A549 (cell line): ENCODE measurements around the gene CDT1. TPM values are rescaled to one million over a fixed set of nuclear protein-coding genes. Genes with fewer than 3 reads are reported as not detected.

Source experiments
- ATAC-seq, 2 experiments: fragments of 200-7000 bp in 1 of 2; fragments of >200 bp in 1 of 2; cut with Nextera tagmentation in 1 of 2; cut with Tn5 transposase in 1 of 2; 3 replicates each; pipeline versions ENCODE4 v1.8.0 to v1.9.1; 2018 to 2020; ENCODE audit warnings: mild to moderate bottlenecking in 1 of 2, moderate library complexity in 1 of 2
- CTCF ChIA-PET: fragments of 300-600 bp; sonication (Branson Sonifier 250); formaldehyde crosslinking; extraction: SDS; loops from one replicate; lab custom pipeline; 2021; ENCODE audit warnings: antibody characterized with exemption, inconsistent platforms; lab: Yijun Ruan, JAX
- POLR2A ChIA-PET: fragments of 350-600 bp; formaldehyde crosslinking; extraction: SDS; loops from one replicate; lab custom pipeline; 2021; ENCODE audit warnings: antibody characterized with exemption, inconsistent platforms; lab: Yijun Ruan, JAX
- DNase-seq, 2 experiments: peaks; one replicate each; pipeline versions ENCODE4 v3.0.0 to v3.0.0-alpha.2; 2011 to 2016; ENCODE audit warnings: low read depth in 1 of 2, low spot score in 1 of 2
- FAIRE-seq: peaks from 2 replicates; lab custom pipeline; 2011; peaks lifted over from hg19 to GRCh38; lab: Jason Lieb, UNC
- H3K27ac ChIP-seq, 2 experiments: fragments of >200 bp; sonication (Bioruptor Twin); formaldehyde crosslinking; 3 replicates each; pipeline ENCODE4 v1.5.1; 2016 to 2017
- H3K4me1 ChIP-seq: fragments of >200 bp; sonication (Bioruptor Twin); formaldehyde crosslinking; 3 replicates; pipeline ENCODE4 v1.6.1; 2016
- H3K4me2 ChIP-seq: fragments of >200 bp; sonication (Bioruptor Twin); formaldehyde crosslinking; 3 replicates; pipeline ENCODE4 v1.6.1; 2016
- H3K4me3 ChIP-seq: fragments of >200 bp; sonication (Bioruptor Twin); formaldehyde crosslinking; 3 replicates; pipeline ENCODE4 v1.5.1; 2016
- H3K9me3 ChIP-seq: fragments of >200 bp; sonication (Bioruptor Twin); formaldehyde crosslinking; 3 replicates; pipeline ENCODE4 v1.6.1; 2016
- CTCF ChIP-seq: fragments of >200 bp; sonication (Bioruptor Twin); formaldehyde crosslinking; IDR thresholded peaks from 3 replicates; pipeline ENCODE4 v1.5.1; 2016
- FOXS1 ChIP-seq: fragments of 250-450 bp; sonication (Bioruptor Pico); IDR thresholded peaks from 2 replicates; pipeline ENCODE4 v1.5.0; 2020; ENCODE audit warnings: mild to moderate bottlenecking, moderate library complexity
- RAD21 ChIP-seq, 2 experiments: fragments of >200 bp in 1 of 2; sonication (Bioruptor Twin) in 1 of 2; formaldehyde crosslinking in 1 of 2; IDR thresholded peaks in 1 of 2; conservative IDR thresholded peaks in 1 of 2; 2 replicates in 1 of 2; 3 replicates in 1 of 2; pipeline ENCODE4 v1.6.1; 2012 to 2018; ENCODE audit warnings: inconsistent platforms in 1 of 2
- RFX5 ChIP-seq: fragments of 450-650 bp; IDR thresholded peaks from 2 replicates; pipeline ENCODE4 v1.7.1; 2014; ENCODE audit warnings: antibody characterized with exemption, mild to moderate bottlenecking, moderate library complexity
- SMC3 ChIP-seq: fragments of >200 bp; sonication (Bioruptor Twin); formaldehyde crosslinking; IDR thresholded peaks from 3 replicates; pipeline ENCODE4 v1.6.1; 2018; ENCODE audit warnings: inconsistent platforms
- ZSCAN20 ChIP-seq: fragments of 250-450 bp; sonication (Bioruptor Pico); IDR thresholded peaks from 2 replicates; pipeline ENCODE4 v1.8.0; 2022; ENCODE audit warnings: mild to moderate bottlenecking, moderate library complexity
- WGBS: methylation state at CpG from one replicate; pipeline ENCODE4 v1.1.6; 2017; ENCODE audit errors: missing lambda C conversion rate; 5-methylcytosine and 5-hydroxymethylcytosine counted together
- polyA plus RNA-seq, 4 experiments: library from polyadenylated mRNA; depleted of rRNA in 3 of 4; stranded (reverse); fragments of >200 nt; fragmentation: RNase III in 1 of 4; extraction: RNeasy Plus Mini Kit Qiagen cat#74134 plus additional on column Dnase treatment in 1 of 4; gene quantifications; 2 replicates in 3 of 4; 3 replicates in 1 of 4; pipeline ENCODE4 v1.2.3, GENCODE V29; 2011 to 2017

CDT1 gene
- polyA plus RNA-seq, 2 of the 4 experiments (the other 2 are of a cell fraction) = 3.8 to 16.0 TPM

GRCh38 chr16:88857728-88858339, 54.2 kb downstream of the CDT1 start:
- H3K9me3 ChIP-seq = no peaks in the 10 kb centered on the region
- H3K4me3 ChIP-seq = peak overlapping the region; percentile 72
- peak overlapping the region; percentile 82 for H3K4me2 ChIP-seq
- peak overlapping the region; percentile 82 to 92 for H3K27ac ChIP-seq
- ChIA-PET POLR2A (interaction anchor here (0.5 to 2.1 kb wide), 4 partner anchors 30 to 472 kb away, joined by 3 to 33 read pairs (median 4); partner anchors contain the start of genes ACSF3 and APRT), CTCF (interaction anchor here (0.5 to 3.1 kb wide), 29 partner anchors 8 to 438 kb away, joined by 3 to 39 read pairs (median 4); partner anchors contain the start of genes ACSF3, APRT and PABPN1L)
- peaks cover 19% of the 10 kb centered on the region for H3K4me1 ChIP-seq
- TF ChIP-seq SMC3 = peak; percentile 50
- TF ChIP-seq FOXS1 (CRISPR knock-in tag) = no peak
- TF ChIP-seq RAD21 (conservative IDR thresholded peaks at IDR 0.05 in 1 of 2, IDR thresholded peaks at IDR 0.05 in 1 of 2) = peak; percentile 36 to 53; a peak in 3 of 5 replicates
- TF ChIP-seq ZSCAN20 (CRISPR knock-in tag) = no peak
- peak; percentile 63 for TF ChIP-seq CTCF
- TF ChIP-seq RFX5 = no peak
- ATAC-seq (peak; percentile 75 to 88), FAIRE-seq (no peak), DNase-seq (peak; percentile 73 to 96)
- 17% methylated on average over 12 of the region's 12 CpGs for WGBS

Other genes with a start within 250 kb of the CDT1 start
- 13.1 and 21.1 TPM in 2 replicates for gene ZC3H18, start 233.4 kb upstream of the CDT1 start, polyA plus RNA-seq (2011; rRNA removed)
- 46.5 to 48.2 TPM (median 47.9 TPM) in 3 replicates for gene ZC3H18, start 233.4 kb upstream of the CDT1 start, polyA plus RNA-seq (2017; fragmentation: RNase III; extraction: RNeasy Plus Mini Kit Qiagen cat#74134 plus additional on column Dnase treatment)
- not detected in 2 replicates for gene IL17C, start 165.2 kb upstream of the CDT1 start, polyA plus RNA-seq (2011; rRNA removed)
- not detected in 3 replicates for gene IL17C, start 165.2 kb upstream of the CDT1 start, polyA plus RNA-seq (2017; fragmentation: RNase III; extraction: RNeasy Plus Mini Kit Qiagen cat#74134 plus additional on column Dnase treatment)
- 69.1 and 75.7 TPM in 2 replicates for gene CYBA, start 152.7 kb upstream of the CDT1 start, polyA plus RNA-seq (2011; rRNA removed)
- 160 to 185 TPM (median 175 TPM) in 3 replicates for gene CYBA, start 152.7 kb upstream of the CDT1 start, polyA plus RNA-seq (2017; fragmentation: RNase III; extraction: RNeasy Plus Mini Kit Qiagen cat#74134 plus additional on column Dnase treatment)
- gene MVD, start 140.7 kb upstream of the CDT1 start, polyA plus RNA-seq (2011; rRNA removed) = 5.8 and 6.4 TPM in 2 replicates
- 28.6 to 43.1 TPM (median 39.0 TPM) in 3 replicates for gene MVD, start 140.7 kb upstream of the CDT1 start, polyA plus RNA-seq (2017; fragmentation: RNase III; extraction: RNeasy Plus Mini Kit Qiagen cat#74134 plus additional on column Dnase treatment)
- not detected in 2 replicates for gene SNAI3, start 117.3 kb upstream of the CDT1 start, polyA plus RNA-seq (2011; rRNA removed)
- gene SNAI3, start 117.3 kb upstream of the CDT1 start, polyA plus RNA-seq (2017; fragmentation: RNase III; extraction: RNeasy Plus Mini Kit Qiagen cat#74134 plus additional on column Dnase treatment) = 0.05 to 0.08 TPM in 2 of 3 replicates, not detected in the other
- gene RNF166, start 97.4 kb upstream of the CDT1 start, polyA plus RNA-seq (2011; rRNA removed) = 7.9 and 9.4 TPM in 2 replicates
- 10.4 to 11.6 TPM (median 11.6 TPM) in 3 replicates for gene RNF166, start 97.4 kb upstream of the CDT1 start, polyA plus RNA-seq (2017; fragmentation: RNase III; extraction: RNeasy Plus Mini Kit Qiagen cat#74134 plus additional on column Dnase treatment)
- 12.9 and 16.4 TPM in 2 replicates for gene CTU2, start 97.3 kb upstream of the CDT1 start, polyA plus RNA-seq (2011; rRNA removed)
- 20.9 to 22.3 TPM (median 21.8 TPM) in 3 replicates for gene CTU2, start 97.3 kb upstream of the CDT1 start, polyA plus RNA-seq (2017; fragmentation: RNase III; extraction: RNeasy Plus Mini Kit Qiagen cat#74134 plus additional on column Dnase treatment)
- gene PIEZO1, start 18.6 kb upstream of the CDT1 start, polyA plus RNA-seq (2011; rRNA removed) = 26.1 and 35.9 TPM in 2 replicates
- gene PIEZO1, start 18.6 kb upstream of the CDT1 start, polyA plus RNA-seq (2017; fragmentation: RNase III; extraction: RNeasy Plus Mini Kit Qiagen cat#74134 plus additional on column Dnase treatment) = 78.3 to 84.7 TPM (median 79.1 TPM) in 3 replicates
- 113 and 115 TPM in 2 replicates for gene APRT, start 8.1 kb downstream of the CDT1 start, polyA plus RNA-seq (2011; rRNA removed)
- 252 to 259 TPM (median 258 TPM) in 3 replicates for gene APRT, start 8.1 kb downstream of the CDT1 start, polyA plus RNA-seq (2017; fragmentation: RNase III; extraction: RNeasy Plus Mini Kit Qiagen cat#74134 plus additional on column Dnase treatment)
- gene GALNS, start 53.2 kb downstream of the CDT1 start, polyA plus RNA-seq (2011; rRNA removed) = 7.0 and 14.7 TPM in 2 replicates
- gene GALNS, start 53.2 kb downstream of the CDT1 start, polyA plus RNA-seq (2017; fragmentation: RNase III; extraction: RNeasy Plus Mini Kit Qiagen cat#74134 plus additional on column Dnase treatment) = 27.9 to 31.2 TPM (median 29.9 TPM) in 3 replicates
- gene TRAPPC2L, start 53.3 kb downstream of the CDT1 start, polyA plus RNA-seq (2011; rRNA removed) = 70.3 and 77.0 TPM in 2 replicates
- gene TRAPPC2L, start 53.3 kb downstream of the CDT1 start, polyA plus RNA-seq (2017; fragmentation: RNase III; extraction: RNeasy Plus Mini Kit Qiagen cat#74134 plus additional on column Dnase treatment) = 69.4 to 80.2 TPM (median 77.5 TPM) in 3 replicates
- gene PABPN1L, start 62.9 kb downstream of the CDT1 start, polyA plus RNA-seq (2011; rRNA removed) = not detected in 2 replicates
- gene PABPN1L, start 62.9 kb downstream of the CDT1 start, polyA plus RNA-seq (2017; fragmentation: RNase III; extraction: RNeasy Plus Mini Kit Qiagen cat#74134 plus additional on column Dnase treatment) = not detected in 3 replicates
- gene CBFA2T3, start 173.4 kb downstream of the CDT1 start, polyA plus RNA-seq (2011; rRNA removed) = not detected in 2 replicates
- gene CBFA2T3, start 173.4 kb downstream of the CDT1 start, polyA plus RNA-seq (2017; fragmentation: RNase III; extraction: RNeasy Plus Mini Kit Qiagen cat#74134 plus additional on column Dnase treatment) = 0.05 to 0.34 TPM (median 0.08 TPM) in 3 replicates